HG02973 (cell line): ENCODE results near the gene NPHP4.
"Not testable (repeated sequence)": the region's sequence is repeated elsewhere in the genome, so short reads cannot be mapped to it uniquely, and the experiment has no call there.

Experiments
- ATAC-seq: cut with Tn5 transposase; IDR thresholded peaks from one replicate; pipeline ENCODE4 v1.9.1; 2021; ENCODE audit warnings: moderate library complexity; ENCODE audit not compliant: unreplicated experiment

NPHP4 gene

GRCh38 chr1:6025269-6026094, 33.3 kb upstream of the NPHP4 start:
- no peak for ATAC-seq

GRCh38 chr1:6024376-6024775, 32.2 kb upstream of the NPHP4 start:
- no peak for ATAC-seq

- no peak for ATAC-seq
Observed at GRCh38 chr1:6023346-6023745, 31.1 kb upstream of the NPHP4 start.

- no peak for ATAC-seq
Observed at GRCh38 chr1:6022193-6022592, 30.0 kb upstream of the NPHP4 start.

- ATAC-seq: no peak
Observed at GRCh38 chr1:6019166-6019845, 27.1 kb upstream of the NPHP4 start.

- ATAC-seq: not testable (repeated sequence)
Observed at GRCh38 chr1:6017654-6018053, 25.4 kb upstream of the NPHP4 start.

GRCh38 chr1:6016191-6016865, 24.1 kb upstream of the NPHP4 start:
- ATAC-seq: no peak

GRCh38 chr1:6014130-6014999, 22.1 kb upstream of the NPHP4 start:
- ATAC-seq: no peak

GRCh38 chr1:6013491-6013890, 21.3 kb upstream of the NPHP4 start:
- ATAC-seq: no peak

GRCh38 chr1:6012529-6013318, 20.5 kb upstream of the NPHP4 start:
- no peak for ATAC-seq

- no peak for ATAC-seq
Observed at GRCh38 chr1:6011946-6012258, 19.7 kb upstream of the NPHP4 start.

GRCh38 chr1:6011161-6011945, 19.1 kb upstream of the NPHP4 start:
- ATAC-seq: no peak

- ATAC-seq: no peak
Observed at GRCh38 chr1:6010554-6010953, 18.3 kb upstream of the NPHP4 start.

- no peak for ATAC-seq
Observed at GRCh38 chr1:6009120-6010040, 17.2 kb upstream of the NPHP4 start.

- no peak for ATAC-seq
Observed at GRCh38 chr1:6008696-6009095, 16.5 kb upstream of the NPHP4 start.

GRCh38 chr1:6008084-6008415, 15.8 kb upstream of the NPHP4 start:
- ATAC-seq: no peak

- ATAC-seq: no peak
Observed at GRCh38 chr1:6007318-6008083, 15.3 kb upstream of the NPHP4 start.

- ATAC-seq: no peak
Observed at GRCh38 chr1:6006882-6007281, 14.7 kb upstream of the NPHP4 start.
